HG03442 (cell line): ENCODE measurements around the gene LITAFD.
"Not testable (repeated sequence)": the region's sequence is repeated elsewhere in the genome, so short reads cannot be mapped to it uniquely, and the experiment has no call there.

Experiments used
- ATAC-seq: cut with Tn5 transposase; IDR thresholded peaks from one replicate; pipeline ENCODE4 v1.9.1; 2021; ENCODE audit warnings: mild to moderate bottlenecking, moderate library complexity; ENCODE audit not compliant: unreplicated experiment

The LITAFD gene

GRCh38 chr16:8869212-8869987 lies 12.8 kb upstream of the LITAFD start:
- ATAC-seq = no peak

DNA sequence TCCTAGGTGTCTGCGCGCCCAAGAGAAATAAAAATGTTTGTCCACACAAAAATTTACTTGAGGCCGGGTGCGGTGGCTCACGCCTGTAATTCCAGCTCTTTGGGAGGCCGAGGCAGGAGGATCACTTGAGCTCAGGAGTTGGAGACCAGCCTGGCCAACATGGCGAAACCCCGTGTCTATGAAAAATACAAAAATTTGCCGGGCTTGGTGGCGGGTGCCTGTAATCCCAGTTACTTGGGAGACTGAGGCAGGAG lies 12.2 kb upstream of the LITAFD start:
- ATAC-seq = not testable (repeated sequence)

- ATAC-seq = no peak
Measured at GRCh38 chr16:8872071-8872470, 10.1 kb upstream of the LITAFD start.

DNA sequence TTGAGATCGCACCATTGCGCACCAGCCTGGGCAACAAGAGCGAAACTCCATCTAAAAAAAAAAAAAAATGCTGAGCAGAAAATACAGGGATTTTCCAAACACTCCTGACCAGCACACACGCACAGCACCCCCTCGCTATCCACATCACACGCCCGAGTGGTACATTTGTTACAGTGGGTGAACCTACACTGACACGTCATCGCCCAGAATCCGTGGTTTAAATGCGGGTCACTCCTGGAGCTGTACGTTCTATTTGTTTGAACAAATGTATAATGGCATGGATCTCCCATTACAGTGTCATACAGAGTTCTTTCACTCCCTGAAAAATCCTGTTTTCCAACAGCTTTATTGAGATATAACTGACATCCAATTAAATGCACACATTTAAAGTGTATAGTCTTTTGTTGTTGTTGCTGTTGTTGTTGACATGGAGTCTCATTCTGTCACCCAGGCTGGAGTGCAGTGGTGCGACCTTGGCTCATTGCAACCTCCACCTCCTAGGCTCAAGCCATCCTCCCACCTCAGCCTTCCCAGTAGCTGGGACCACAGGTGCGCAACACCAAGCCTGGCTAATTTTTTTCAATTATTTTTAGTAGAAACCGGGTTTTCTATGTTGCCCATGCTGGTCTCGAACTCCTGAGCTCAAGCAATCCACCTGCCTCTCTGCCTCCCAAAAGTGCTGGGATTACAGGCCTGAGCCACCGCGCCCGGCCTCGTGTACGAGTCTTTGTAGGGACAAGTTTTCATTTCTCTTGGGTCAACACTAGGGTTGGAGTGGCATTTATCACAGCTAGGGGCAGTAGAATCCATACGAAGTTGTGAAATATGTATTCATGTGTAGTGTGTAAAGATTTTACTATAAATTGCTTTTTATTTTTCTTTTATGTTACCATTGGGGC lies 8.9 kb upstream of the LITAFD start:
- ATAC-seq = no peak

DNA sequence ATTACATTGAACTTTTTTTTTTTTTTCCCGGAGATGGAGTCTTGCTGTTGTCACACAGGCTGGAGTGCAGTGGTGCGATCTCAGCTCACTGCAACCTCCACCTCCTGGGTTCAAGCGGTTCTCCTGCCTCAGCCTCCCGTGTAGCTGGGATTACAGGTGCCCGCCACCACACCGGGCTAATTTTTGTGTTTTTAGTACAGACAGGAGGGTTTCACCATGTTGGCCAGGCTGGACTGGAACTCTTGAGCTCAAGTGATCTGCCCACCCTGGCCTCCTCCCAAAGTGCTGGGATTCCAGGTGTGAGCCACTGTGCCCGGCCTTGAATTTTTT lies 8.3 kb upstream of the LITAFD start:
- not testable (repeated sequence) for ATAC-seq

- no peak for ATAC-seq
Measured at GRCh38 chr16:8874388-8874787, 7.8 kb upstream of the LITAFD start.

DNA sequence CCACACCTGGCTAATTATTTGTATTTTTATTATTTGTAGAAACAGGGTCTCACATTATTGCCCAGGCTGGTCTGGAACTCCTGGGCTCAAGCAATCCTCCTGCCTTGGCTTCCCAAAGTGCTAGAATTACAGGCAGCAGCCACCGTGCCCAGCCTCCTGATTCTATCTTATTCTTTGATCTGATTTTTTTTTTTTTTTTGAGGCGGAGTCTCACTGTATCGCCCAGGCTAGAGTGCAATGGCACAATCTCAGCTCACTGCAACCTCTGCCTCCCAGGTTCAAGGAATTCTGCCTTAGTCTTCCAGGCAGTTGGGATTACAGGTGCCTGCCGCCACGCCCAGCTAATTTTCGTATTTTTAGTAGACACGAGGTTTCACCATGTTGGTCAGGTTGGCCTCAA lies 6.8 kb upstream of the LITAFD start:
- not testable (repeated sequence) for ATAC-seq

GRCh38 chr16:8877894-8878522 lies 4.1 kb upstream of the LITAFD start:
- ATAC-seq = no peak

DNA sequence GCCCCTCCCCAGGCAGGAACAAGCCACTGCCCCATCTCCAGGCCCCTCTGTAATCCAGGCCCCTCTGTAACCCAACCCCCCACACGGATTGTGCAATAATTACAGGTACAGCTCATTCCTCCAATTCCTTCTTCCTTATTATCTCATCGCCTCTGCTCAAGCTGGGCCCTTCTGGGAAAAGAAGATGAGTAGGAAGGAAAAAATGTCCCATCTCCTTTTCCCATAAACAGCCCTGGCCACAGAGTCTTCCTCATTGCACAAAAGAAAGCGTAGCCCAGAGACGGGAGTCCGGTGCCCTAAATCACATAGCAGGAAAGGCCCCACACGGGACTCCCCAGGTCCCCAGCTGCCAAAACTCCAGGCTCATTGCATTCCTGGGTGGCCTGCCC lies 3.6 kb upstream of the LITAFD start:
- no peak for ATAC-seq

DNA sequence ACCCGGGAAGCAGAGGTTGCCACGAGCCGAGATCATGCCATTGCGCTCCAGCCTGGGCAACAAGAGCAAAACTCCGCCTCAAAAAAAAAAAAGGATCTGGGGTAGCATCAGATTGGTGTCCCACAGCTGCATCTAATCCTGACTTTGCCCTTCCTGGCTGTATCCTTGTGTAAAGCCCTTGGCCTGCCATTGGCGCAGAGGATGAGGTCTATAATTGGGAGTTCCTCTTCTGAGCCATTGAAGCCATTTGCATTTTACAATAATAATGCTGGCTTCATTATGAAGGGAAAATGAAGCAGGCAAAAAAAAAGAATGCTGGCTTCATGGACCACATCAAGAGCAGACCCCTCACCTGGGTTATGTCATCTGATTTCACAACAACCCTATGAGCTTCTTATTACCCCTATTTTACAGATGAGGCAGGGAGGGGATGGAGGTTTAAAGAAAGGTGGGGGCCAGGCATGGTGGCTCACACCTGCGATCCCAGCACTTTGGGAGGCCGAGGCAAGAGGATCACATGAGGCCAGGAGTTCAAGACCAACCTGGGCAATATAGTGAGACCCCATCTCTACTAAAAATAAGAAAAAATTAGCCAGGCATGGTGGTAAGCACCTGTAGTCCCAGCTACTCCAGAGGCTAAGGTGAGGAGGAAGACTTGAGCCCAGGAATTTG lies 1.2 kb upstream of the LITAFD start:
- ATAC-seq = no peak

- ATAC-seq = no peak
Measured at GRCh38 chr16:8882725-8883377, 700 bp downstream of the LITAFD start.

DNA sequence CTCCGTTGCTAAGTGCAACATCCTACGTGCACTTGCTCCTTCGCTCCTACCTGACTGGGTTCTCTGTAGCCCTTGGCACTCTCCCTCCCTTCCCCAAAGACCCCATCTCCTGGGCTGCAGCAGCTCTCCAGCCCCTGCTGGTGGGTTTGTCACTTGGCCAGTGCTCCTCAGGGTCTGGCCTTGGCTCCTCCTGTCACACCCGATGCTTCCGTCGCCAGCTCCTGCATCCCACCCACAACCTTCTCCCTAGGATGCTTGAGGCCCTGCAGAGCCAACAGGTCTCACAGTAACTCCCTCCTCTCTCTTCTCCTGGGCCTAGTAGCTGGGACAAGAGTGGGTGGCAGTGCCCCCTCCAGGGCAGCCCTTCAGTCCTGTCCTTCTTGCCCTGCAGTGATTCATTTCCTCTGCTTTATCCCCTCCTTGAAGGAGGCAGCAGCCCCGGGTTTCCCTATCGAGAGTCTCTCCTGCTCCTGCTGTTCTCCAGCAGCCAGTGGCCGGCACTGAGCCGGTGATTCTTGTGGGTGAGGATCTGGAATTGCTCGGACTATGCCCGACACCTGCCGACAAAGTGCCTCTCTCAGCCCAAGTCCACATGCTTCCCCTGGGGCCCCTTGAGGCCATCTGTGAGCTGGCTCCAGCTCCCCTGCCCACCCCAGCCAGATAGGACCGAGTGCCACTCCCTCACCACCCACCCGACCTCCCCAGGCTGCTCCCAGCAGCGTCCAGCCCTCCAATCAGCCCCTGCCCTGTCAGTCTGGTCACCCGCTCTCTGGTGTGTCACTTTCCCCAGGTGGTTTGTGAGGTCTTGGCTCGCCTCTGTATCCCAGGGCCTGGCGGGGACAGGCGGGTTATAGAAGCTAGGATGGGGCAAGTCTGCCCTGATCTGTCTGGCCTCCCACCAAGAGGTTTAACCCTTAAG lies 3.8 kb downstream of the LITAFD start:
- ATAC-seq = no peak

- ATAC-seq = no peak
Measured at GRCh38 chr16:8886593-8887430, 4.7 kb downstream of the LITAFD start.

DNA sequence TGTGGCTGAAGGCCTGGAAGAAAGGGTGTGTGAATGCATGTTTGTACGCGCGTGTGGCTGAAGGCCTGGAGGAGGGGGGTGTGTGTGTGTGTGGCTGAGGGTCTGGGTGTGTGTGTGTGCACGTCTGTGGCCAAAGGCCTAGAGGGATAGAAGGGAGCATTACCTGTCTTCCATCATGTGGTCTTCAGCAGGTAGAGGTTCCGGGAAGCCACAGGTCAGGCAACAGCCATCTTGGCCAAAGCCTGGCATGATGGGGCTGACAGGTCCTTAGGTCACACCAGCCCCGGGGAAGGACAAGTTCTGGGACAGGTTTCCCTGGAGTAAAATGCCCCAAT lies 5.2 kb downstream of the LITAFD start:
- no peak for ATAC-seq

DNA sequence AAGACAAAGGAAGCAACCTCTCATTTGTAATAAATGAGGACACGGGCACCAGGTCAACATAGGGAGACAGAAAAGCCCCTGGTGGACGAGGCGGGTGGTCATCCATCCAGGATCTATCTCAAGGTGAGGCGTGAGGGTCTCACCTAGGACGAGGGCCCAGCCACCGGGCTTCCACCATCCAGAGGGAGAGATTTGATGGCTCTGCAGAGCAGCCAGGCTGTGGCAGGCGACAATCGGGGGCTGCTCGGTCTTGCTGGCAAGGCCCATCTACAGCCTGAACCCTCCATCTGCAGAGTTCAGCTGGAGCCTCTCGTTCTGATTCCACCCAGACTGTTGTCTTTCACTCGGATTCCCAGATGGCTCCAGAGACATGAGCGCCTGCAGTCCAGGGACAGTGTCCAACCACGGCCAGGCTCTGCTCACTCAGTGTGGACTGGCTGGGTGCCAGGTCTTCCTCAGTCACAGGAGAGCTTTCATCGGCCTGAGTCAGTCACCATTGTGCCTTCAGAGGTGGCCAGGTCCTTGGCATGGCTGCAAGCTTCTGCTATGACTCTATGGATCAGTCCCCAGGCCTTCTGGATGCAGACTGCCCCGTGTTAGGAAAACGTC lies 5.9 kb downstream of the LITAFD start:
- no peak for ATAC-seq

- no peak for ATAC-seq
Measured at GRCh38 chr16:8888951-8889892, 7.1 kb downstream of the LITAFD start.

GRCh38 chr16:8889893-8890548 lies 7.9 kb downstream of the LITAFD start:
- no peak for ATAC-seq
